ENCODE measurements around the gene CHST7. TPM values are rescaled to one million over a fixed set of nuclear protein-coding genes. Genes with fewer than 3 reads are reported as not detected.

CHST7 gene
- total RNA-seq, 1 donor from 2014 or later: 7.5 TPM

DNA sequence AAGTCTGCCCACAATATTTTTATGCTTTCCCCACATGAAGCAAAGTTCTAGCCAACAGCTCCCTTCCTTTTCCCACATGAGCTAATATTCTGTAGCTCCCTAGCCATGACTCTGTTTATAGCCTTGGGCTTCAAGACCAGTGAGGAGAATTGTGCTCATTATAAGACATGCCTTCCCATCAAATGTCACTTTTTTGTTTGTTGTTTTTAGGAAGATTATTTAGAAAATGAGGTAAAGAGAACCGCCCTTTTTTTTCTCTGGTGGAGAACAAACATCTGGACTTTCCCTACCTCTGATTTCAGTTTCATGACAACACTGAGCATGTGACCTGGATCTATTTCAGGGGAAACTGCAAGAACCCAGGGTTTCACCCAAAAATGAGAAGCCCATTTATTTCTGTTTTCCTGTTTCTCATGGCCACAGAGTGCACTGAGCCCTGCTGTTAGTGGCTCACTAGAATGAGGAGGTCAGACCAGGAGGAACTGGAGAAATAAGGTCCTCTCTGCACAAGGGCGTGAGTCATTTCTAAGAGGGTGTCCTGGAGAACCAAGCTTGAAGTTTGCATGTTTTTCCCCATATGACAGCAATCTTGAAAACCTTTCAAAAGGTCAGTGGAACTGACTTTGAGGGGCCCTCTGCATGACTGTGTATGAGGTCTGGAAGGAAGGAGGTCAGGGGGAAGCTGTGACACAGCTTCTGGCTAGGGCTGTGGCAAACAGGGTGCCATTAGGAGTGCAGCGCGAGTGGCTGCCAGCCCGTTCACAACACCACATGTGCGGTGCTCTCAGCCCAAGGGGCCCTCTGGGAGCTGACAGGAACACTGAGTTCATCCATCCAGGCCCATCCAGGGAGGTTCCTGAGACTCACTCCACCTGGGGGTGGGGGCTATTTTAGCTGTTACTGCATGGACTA lies 55.2 kb downstream of the CHST7 start:
- DNase-seq (peak; percentile 16), ATAC-seq (ENCODE audit: low read depth) (peak; percentile 78)
- CTCF ChIA-PET: interaction anchor here (0.7 to 1.1 kb wide), 2 partner anchors 13 kb away, joined by 3 read pairs; no protein-coding TSS in a partner anchor
- TF ChIP-seq, protein P1, sequence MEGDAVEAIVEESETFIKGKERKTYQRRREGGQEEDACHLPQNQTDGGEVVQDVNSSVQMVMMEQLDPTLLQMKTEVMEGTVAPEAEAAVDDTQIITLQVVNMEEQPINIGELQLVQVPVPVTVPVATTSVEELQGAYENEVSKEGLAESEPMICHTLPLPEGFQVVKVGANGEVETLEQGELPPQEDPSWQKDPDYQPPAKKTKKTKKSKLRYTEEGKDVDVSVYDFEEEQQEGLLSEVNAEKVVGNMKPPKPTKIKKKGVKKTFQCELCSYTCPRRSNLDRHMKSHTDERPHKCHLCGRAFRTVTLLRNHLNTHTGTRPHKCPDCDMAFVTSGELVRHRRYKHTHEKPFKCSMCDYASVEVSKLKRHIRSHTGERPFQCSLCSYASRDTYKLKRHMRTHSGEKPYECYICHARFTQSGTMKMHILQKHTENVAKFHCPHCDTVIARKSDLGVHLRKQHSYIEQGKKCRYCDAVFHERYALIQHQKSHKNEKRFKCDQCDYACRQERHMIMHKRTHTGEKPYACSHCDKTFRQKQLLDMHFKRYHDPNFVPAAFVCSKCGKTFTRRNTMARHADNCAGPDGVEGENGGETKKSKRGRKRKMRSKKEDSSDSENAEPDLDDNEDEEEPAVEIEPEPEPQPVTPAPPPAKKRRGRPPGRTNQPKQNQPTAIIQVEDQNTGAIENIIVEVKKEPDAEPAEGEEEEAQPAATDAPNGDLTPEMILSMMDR (IDR thresholded peaks at IDR 0.05): no peak
- Mint-ChIP-seq H3K9me3 (no peaks in the 10 kb centered on the region), H3K36me3 (ENCODE audit: low read depth) (peaks cover 38% of the 10 kb centered on the region), H3K27ac (peak overlapping the region; percentile 90), H3K4me3 (peak overlapping the region; percentile 60), H3K27me3 (no peaks in the 10 kb centered on the region), H3K4me1 (peaks cover 51% of the 10 kb centered on the region)
- POLR2A ChIA-PET: interaction anchor here (0.5 to 2.1 kb wide), 7 partner anchors 9 to 154 kb away, joined by 3 to 20 read pairs (median 6); no protein-coding TSS in a partner anchor
- intact Hi-C loops (cut with micrococcal nuclease): loop anchor here (1.0 to 5.0 kb wide), 2 partner anchors 10 to 56 kb away; partner anchors contain the start of gene CHST7

- ATAC-seq (ENCODE audit: low read depth) (no peak), DNase-seq (no peak)
- H3K36me3 Mint-ChIP-seq (ENCODE audit: low read depth): peaks cover 44% of the 10 kb centered on the region
- H3K4me1 Mint-ChIP-seq: peaks cover 58% of the 10 kb centered on the region
- ChIA-PET CTCF (no interaction called here), POLR2A (interaction anchor here (1.7 to 2.1 kb wide), 2 partner anchors 58 to 68 kb away, joined by 9 read pairs; no protein-coding TSS in a partner anchor)
- intact Hi-C loops (cut with micrococcal nuclease): no loop called here
- H3K27me3 Mint-ChIP-seq: no peaks in the 10 kb centered on the region
- no peak overlapping the region for H3K4me3 Mint-ChIP-seq
- H3K27ac Mint-ChIP-seq: no peak overlapping the region
- no peaks in the 10 kb centered on the region for H3K9me3 Mint-ChIP-seq
- TF ChIP-seq, protein P1 (IDR thresholded peaks at IDR 0.05): no peak
These were observed 56.6 kb downstream of the CHST7 start for GRCh38 chrX:46630141-46630540.

DNA sequence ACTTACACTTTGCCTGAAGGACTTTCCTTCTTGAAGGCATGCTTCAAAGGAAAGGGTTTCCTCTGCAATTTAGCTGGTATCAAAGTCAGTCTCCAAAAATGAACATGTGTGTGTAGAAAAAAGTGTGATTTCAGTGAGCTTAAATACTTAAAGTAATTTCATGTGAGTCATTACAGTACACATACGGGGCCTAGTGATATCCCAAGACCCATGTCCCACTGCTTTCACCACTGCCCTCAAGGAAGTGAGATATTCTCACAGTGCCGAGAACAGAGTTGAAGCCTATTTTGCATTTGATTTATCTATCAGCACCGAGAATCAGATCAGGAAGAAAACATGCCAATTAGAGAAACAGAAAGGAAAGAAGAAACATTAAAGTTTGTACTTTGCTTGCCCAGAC lies 61.0 kb downstream of the CHST7 start:
- POLR2A ChIA-PET: no interaction called here

GRCh38 chrX:46635186-46635585 lies 61.6 kb downstream of the CHST7 start:
- no peak for ATAC-seq (ENCODE audit: low read depth)

More for the DNA sequence above, 61.0 kb downstream of the CHST7 start:
- no peak overlapping the region for H3K4me3 Mint-ChIP-seq
- ATAC-seq (ENCODE audit: low read depth): no peak
- TF ChIP-seq, protein P1 (IDR thresholded peaks at IDR 0.05): no peak
- no peaks in the 10 kb centered on the region for H3K27me3 Mint-ChIP-seq
- H3K4me1 Mint-ChIP-seq: peaks cover 45% of the 10 kb centered on the region
- CTCF ChIA-PET: interaction anchor here (0.9 kb wide), 1 partner anchor 8 kb away, joined by 3 read pairs; no protein-coding TSS in a partner anchor
- peaks cover 58% of the 10 kb centered on the region for H3K36me3 Mint-ChIP-seq (ENCODE audit: low read depth)
- intact Hi-C loops (cut with micrococcal nuclease): no loop called here
- H3K9me3 Mint-ChIP-seq: no peaks in the 10 kb centered on the region
- peak overlapping the region; percentile 59 for H3K27ac Mint-ChIP-seq
- DNase-seq: no peak

More at GRCh38 chrX:46635186-46635585, 61.6 kb downstream of the CHST7 start:
- H3K9me3 Mint-ChIP-seq: no peaks in the 10 kb centered on the region
- intact Hi-C loops (cut with micrococcal nuclease): no loop called here
- H3K36me3 Mint-ChIP-seq (ENCODE audit: low read depth): peaks cover 62% of the 10 kb centered on the region
- H3K27me3 Mint-ChIP-seq: no peaks in the 10 kb centered on the region
- DNase-seq: no peak
- H3K27ac Mint-ChIP-seq: no peak overlapping the region
- no peak overlapping the region for H3K4me3 Mint-ChIP-seq
- ChIA-PET POLR2A (interaction anchor here (1.4 kb wide), 1 partner anchor 61 kb away, joined by 3 read pairs; no protein-coding TSS in a partner anchor), CTCF (no interaction called here)
- H3K4me1 Mint-ChIP-seq: peaks cover 39% of the 10 kb centered on the region
- TF ChIP-seq, protein P1 (IDR thresholded peaks at IDR 0.05): no peak
